Measurements from ENCODE around the gene FNTB. TPM values are rescaled to one million over a fixed set of nuclear protein-coding genes. Genes with fewer than 3 reads are reported as not detected.

FNTB gene
- total and polyA plus RNA-seq, 2 of the 13 experiments (the other 11 are each of a cell fraction or from before 2014, with no cell fraction given), result 23.6 to 28.5 TPM

- TF ChIP-seq ARID4A (CRISPR knock-in tag; IDR thresholded peaks at IDR 0.05; ENCODE audit: borderline replicate concordance), result no peak
- TF ChIP-seq EED (CRISPR knock-in tag; IDR thresholded peaks at IDR 0.05), result no peak
These were observed 71.0 kb downstream of the FNTB start (continued) for GRCh38 chr14:65057695-65058094.

- BruUV-seq (replicated peaks), result no TSS peak
- Histone ChIP-seq H2AFZ (ENCODE audit: low read length) (no peak overlapping the region), H3K9me3 (ENCODE audit: low read length) (no peaks in the 10 kb centered on the region), H4K20me1 (ENCODE audit: insufficient read depth, low read length) (no peaks in the 10 kb centered on the region), H3K27me3 (ENCODE audit: control insufficient read depth in 1 of 2, insufficient read depth in 2 of 2, low read length in 2 of 2) (no peaks in the 10 kb centered on the region), H3K4me1 (ENCODE audit: insufficient read depth, low read length) (no peaks in the 10 kb centered on the region), H3K79me2 (ENCODE audit: insufficient read depth, low read length) (no peaks in the 10 kb centered on the region), H3K9ac (ENCODE audit: insufficient read depth, low read depth, low read length) (no peak overlapping the region), H3K27ac (ENCODE audit: extremely low read length, insufficient read depth, low read length) (no peak overlapping the region), H3K36me3 (replicated peaks in 1 of 2; ENCODE audit: control insufficient read depth in 1 of 2, insufficient read depth in 2 of 2, low read length in 2 of 2) (peaks cover 7 to 41% of the 10 kb centered on the region in 2 experiments; a peak in 4 of 5 replicates), H3K4me3 (replicated peaks in 1 of 3; ENCODE audit: insufficient read depth in 1 of 3, low read depth in 2 of 3, low read length in 3 of 3) (no peak overlapping the region), H3K4me2 (ENCODE audit: low read depth, low read length) (no peak overlapping the region)
- WGBS (ENCODE audit: low lambda C conversion rate), result 98% methylated on average over 15 of the region's 16 CpGs
- in situ Hi-C loops (cut with HindIII; ENCODE audit: extremely low pct_ligation_motif_present, low pct_unique_long_range_greater_than_20kb), result no loop called here
- intact Hi-C loops (cut with micrococcal nuclease; ENCODE audit: unreplicated experiment), result no loop called here
- CTCF ChIA-PET (ENCODE audit: low intra/inter-chr PET ratio, low total read pairs), result no interaction called here
- DNase-seq (ENCODE audit: low spot score), result no peak
- ATAC-seq, result no peak
- no peak for FAIRE-seq
- POLR2A ChIA-PET, result no interaction called here
- TF ChIP-seq HOXA5 (CRISPR knock-in tag; IDR thresholded peaks at IDR 0.05) (no peak), ZNF577 (CRISPR knock-in tag; IDR thresholded peaks at IDR 0.05; ENCODE audit: borderline replicate concordance, low read depth) (no peak), ZNF800 (CRISPR knock-in tag; IDR thresholded peaks at IDR 0.05) (no peak), PLRG1 (conservative IDR thresholded peaks at IDR 0.05) (no peak), ZNF256 (CRISPR knock-in tag; conservative IDR thresholded peaks at IDR 0.05) (no peak), ZNF83 (CRISPR knock-in tag; IDR thresholded peaks at IDR 0.05; ENCODE audit: borderline replicate concordance) (no peak), ZFP36L2 (CRISPR knock-in tag; IDR thresholded peaks at IDR 0.05) (no peak), PCBP1 (IDR thresholded peaks at IDR 0.05; ENCODE audit: borderline replicate concordance, low read depth, low read length) (no peak), RAD51 (IDR thresholded peaks at IDR 0.05; ENCODE audit: borderline replicate concordance) (no peak), ARNT2 (CRISPR knock-in tag; IDR thresholded peaks at IDR 0.05; ENCODE audit: low read depth) (no peak), FOXA1 (IDR thresholded peaks at IDR 0.05) (no peak), FOXA1 (CRISPR knock-in tag; IDR thresholded peaks at IDR 0.05) (no peak), RXRA (CRISPR knock-in tag; IDR thresholded peaks at IDR 0.05) (no peak), ZNF143 (CRISPR knock-in tag; IDR thresholded peaks at IDR 0.05) (no peak), ZNF235 (CRISPR knock-in tag; IDR thresholded peaks at IDR 0.05; ENCODE audit: borderline replicate concordance) (no peak), ZNF547 (CRISPR knock-in tag; IDR thresholded peaks at IDR 0.05) (no peak)
These were observed 75.7 kb downstream of the FNTB start for GRCh38 chr14:65062096-65063075.
